Left lung (tissue), 10 donors: ENCODE measurements around the gene UQCRQ. TPM values are rescaled to one million over a fixed set of nuclear protein-coding genes. Genes with fewer than 3 reads are reported as not detected.
A peak's percentile ranks its signal among the peaks of the same experiment; 100 is the strongest.

Experiments used
- ATAC-seq: fragments of 200-7000 bp; cut with Tn5 transposase; one replicate; pipeline ENCODE4 v1.9.1; 2020; ENCODE audit warnings: moderate library complexity
- DNase-seq, 4 donors: peaks; one replicate each; pipeline ENCODE4 v3.0.0-alpha.2; 2013 to 2020
- H3K27ac ChIP-seq, 2 donors: fragments of 200-600 bp; sonication (generic) in 1 of 2; one replicate each; pipeline versions ENCODE4 v1.5.0 to v1.8.0; 2020 to 2021
- H3K27me3 ChIP-seq, 2 donors: fragments of 200-600 bp; sonication (generic) in 1 of 2; one replicate each; pipeline versions ENCODE4 v1.5.0 to v1.8.0; 2020 to 2021
- H3K36me3 ChIP-seq, 2 donors: fragments of 200-600 bp; sonication (generic) in 1 of 2; one replicate each; pipeline versions ENCODE4 v1.5.0 to v1.8.0; 2020 to 2021
- H3K4me1 ChIP-seq, 2 donors: fragments of 200-600 bp; one replicate each; pipeline ENCODE4 v1.8.0; 2021
- H3K4me3 ChIP-seq, 2 donors: fragments of 200-600 bp; sonication (generic) in 1 of 2; one replicate each; pipeline versions ENCODE4 v1.5.0 to v1.8.0; 2020 to 2021; ENCODE audit warnings: mild to moderate bottlenecking in 1 of 2
- H3K9me3 ChIP-seq, 2 donors: fragments of 200-600 bp; sonication (generic) in 1 of 2; one replicate each; pipeline versions ENCODE4 v1.5.0 to v1.8.0; 2020 to 2021
- CTCF ChIP-seq, 2 donors: fragments of 200-600 bp; sonication (generic) in 1 of 2; IDR thresholded peaks; one replicate each; pipeline versions ENCODE4 v1.5.0 to v1.8.0; 2021; ENCODE audit warnings: antibody characterized with exemption in 2 of 2
- intact Hi-C, 2 donors: fragments of 100-400 bp; cut with DNase I; formaldehyde crosslinking; loops; one replicate each; pipeline versions ENCODE4 v1.11.2 to v1.14.2; 2022
- polyA plus RNA-seq, 6 donors: library from polyadenylated mRNA; unstranded; fragments of 120-200 nt; gene quantifications; one replicate each; pipeline ENCODE4 v1.2.1, GENCODE V29; 2013; ENCODE audit not compliant: insufficient read length in 6 of 6
- total RNA-seq, 2 donors: library from RNA; stranded (reverse); fragmentation: NEBNext Ultra II Directional; extraction: Animal tissue kit (Norgen Biotek cat#: 25700); gene quantifications; one replicate each; pipeline ENCODE4 v1.2.1, GENCODE V29; 2021
- donor health status: DM: no; HTN: yes; CAD: no.
- donor health status: DM: no; HTN: no; CAD: no.

The UQCRQ gene
- total and polyA plus RNA-seq, 8 donors: 130 to 507 (median 168) TPM

GRCh38 chr5:132827943-132828673, 38.3 kb upstream of the UQCRQ start:
- ATAC-seq (no peak), DNase-seq (no peak)
- H3K27me3 ChIP-seq: peaks cover 0 to 85% of the 10 kb centered on the region in 2 donors
- TF ChIP-seq CTCF (IDR thresholded peaks at IDR 0.05): no peak
- H3K36me3 ChIP-seq: peaks cover 0 to 22% of the 10 kb centered on the region in 2 donors
- H3K4me3 ChIP-seq: no peak overlapping the region
- intact Hi-C loops: no loop called here
- H3K4me1 ChIP-seq: peaks cover 8 to 38% of the 10 kb centered on the region in 2 donors
- H3K9me3 ChIP-seq: no peaks in the 10 kb centered on the region
- H3K27ac ChIP-seq: no peak overlapping the region

GRCh38 chr5:132828846-132829494, 37.5 kb upstream of the UQCRQ start:
- Histone ChIP-seq H3K36me3 (peaks cover 0 to 14% of the 10 kb centered on the region in 2 donors), H3K4me1 (peaks cover 6 to 32% of the 10 kb centered on the region in 2 donors), H3K4me3 (peak overlapping the region in 1 of 2 donors; percentile 74), H3K27me3 (peaks cover 0 to 76% of the 10 kb centered on the region in 2 donors), H3K9me3 (no peaks in the 10 kb centered on the region), H3K27ac (no peak overlapping the region)
- ATAC-seq (no peak), DNase-seq (no peak)
- intact Hi-C loops: no loop called here
- no peak for TF ChIP-seq CTCF (IDR thresholded peaks at IDR 0.05)

- ATAC-seq (peak; percentile 91), DNase-seq (peak; percentile 74 to 94 (median 81))
- H3K4me3 ChIP-seq: peak overlapping the region; percentile 71 to 74
- TF ChIP-seq CTCF (IDR thresholded peaks at IDR 0.05): peak; percentile 87 to 93
- peaks cover 0 to 5% of the 10 kb centered on the region in 2 donors for H3K36me3 ChIP-seq
- intact Hi-C loops: no loop called here
- H3K27me3 ChIP-seq: peaks cover 0 to 67% of the 10 kb centered on the region in 2 donors
- peak overlapping the region; percentile 72 to 92 for H3K27ac ChIP-seq
- H3K9me3 ChIP-seq: no peaks in the 10 kb centered on the region
- H3K4me1 ChIP-seq: peaks cover 6 to 32% of the 10 kb centered on the region in 2 donors
Observed at GRCh38 chr5:132829742-132830435, 36.6 kb upstream of the UQCRQ start.

- H3K4me3 ChIP-seq: peak within 1 kb of the TSS; percentile 71 to 74
- H3K4me1 ChIP-seq: peaks cover 6 to 28% of the 10 kb centered on the region in 2 donors
- DNase-seq (peak in 2 of 4 donors; percentile 72 to 91), ATAC-seq (peak; percentile 88)
- peaks cover 0 to 60% of the 10 kb centered on the region in 2 donors for H3K27me3 ChIP-seq
- H3K27ac ChIP-seq: peak within 1 kb of the TSS; percentile 72 to 92
- no peaks in the 10 kb centered on the region for H3K9me3 ChIP-seq
- TF ChIP-seq CTCF (IDR thresholded peaks at IDR 0.05): no peak
- intact Hi-C loops: no loop called here
- no peaks in the 10 kb centered on the region for H3K36me3 ChIP-seq
Observed at GRCh38 chr5:132830436-132831094, 35.9 kb upstream of the UQCRQ start, which contains the start of gene SHROOM1. SHROOM1 (minus strand) TSS chr5:132830647; CDS start chr5:132826140, 4,507 bp downstream.
